Neural crest cell (in vitro differentiated cells): ENCODE results near the gene USP6NL. TPM values are rescaled to one million over a fixed set of nuclear protein-coding genes. Genes with fewer than 3 reads are reported as not detected.
"Not testable (repeated sequence)": the region's sequence is repeated elsewhere in the genome, so short reads cannot be mapped to it uniquely, and the experiment has no call there.

Source experiments
- DNase-seq: peaks from one replicate; pipeline ENCODE4 v3.0.0; 2021; ENCODE audit warnings: low read depth, mixed read lengths, low spot score
- H3K27ac Mint-ChIP-seq: one replicate; pipeline ENCODE4 v1.8.0; 2021; ENCODE audit warnings: mild to moderate bottlenecking, mixed read lengths; ENCODE audit not compliant: unreplicated experiment
- H3K27me3 Mint-ChIP-seq: 2 replicates; pipeline ENCODE4 v1.8.0; 2021; ENCODE audit warnings: low read depth, mild to moderate bottlenecking, mixed read lengths
- H3K36me3 Mint-ChIP-seq: 2 replicates; pipeline ENCODE4 v1.8.0; 2021; ENCODE audit warnings: low read depth, mild to moderate bottlenecking, mixed read lengths
- H3K4me1 Mint-ChIP-seq: 2 replicates; pipeline ENCODE4 v1.8.0; 2021; ENCODE audit warnings: mixed read lengths
- H3K4me3 Mint-ChIP-seq: one replicate; pipeline ENCODE4 v1.8.0; 2021; ENCODE audit warnings: mild to moderate bottlenecking, mixed read lengths
- H3K9me3 Mint-ChIP-seq: 2 replicates; pipeline ENCODE4 v1.8.0; 2021; ENCODE audit warnings: mixed read lengths
- total RNA-seq: library from RNA; stranded (reverse); gene quantifications from 2 replicates; pipeline ENCODE4 v1.2.1, GENCODE V29; 2021
- TF ChIP-seq, protein P1 (sequence below): fragments of 200-600 bp; sonication (generic); conservative IDR thresholded peaks from 2 replicates; pipeline ENCODE4 v1.5.0; 2021; ENCODE audit warnings: antibody characterized with exemption, mild to moderate bottlenecking

USP6NL gene
- total RNA-seq, 1 donor from 2014 or later: 35.3 TPM

DNA sequence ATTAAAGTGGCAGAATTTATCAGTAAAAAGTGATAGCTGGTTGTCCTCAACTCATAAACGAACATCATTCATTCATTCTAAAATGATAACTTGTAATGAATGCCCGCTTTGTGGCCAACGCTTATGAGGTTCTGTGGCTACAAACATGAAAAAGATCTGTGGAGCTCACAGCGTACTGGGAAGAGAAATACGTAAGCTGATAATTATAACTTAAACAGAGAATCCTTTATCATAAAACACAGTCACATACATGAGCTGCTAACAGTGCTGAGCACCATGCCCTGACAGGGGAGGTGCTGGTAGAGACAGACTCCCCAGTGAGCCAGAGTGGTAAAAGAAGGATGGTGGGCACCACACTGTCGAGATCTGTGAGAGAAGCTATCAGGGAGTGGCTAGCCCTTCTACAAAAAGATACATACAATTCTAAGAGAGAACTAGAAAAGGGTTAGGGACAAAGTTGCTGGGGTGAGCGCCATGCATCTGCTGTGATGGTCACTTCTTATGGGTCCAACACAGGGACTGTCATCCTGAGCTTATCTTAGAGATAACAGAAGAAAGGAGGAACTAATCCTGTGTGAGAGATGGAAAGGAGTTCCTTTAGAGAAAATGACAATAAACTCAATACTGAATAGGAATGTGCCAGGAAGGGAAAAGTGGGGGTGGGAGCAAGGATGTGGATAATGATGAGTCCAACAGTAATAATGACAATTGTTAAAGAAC lies 106.7 kb downstream of the USP6NL start:
- H3K27ac Mint-ChIP-seq: peak overlapping the region; percentile 94
- TF ChIP-seq, protein P1, sequence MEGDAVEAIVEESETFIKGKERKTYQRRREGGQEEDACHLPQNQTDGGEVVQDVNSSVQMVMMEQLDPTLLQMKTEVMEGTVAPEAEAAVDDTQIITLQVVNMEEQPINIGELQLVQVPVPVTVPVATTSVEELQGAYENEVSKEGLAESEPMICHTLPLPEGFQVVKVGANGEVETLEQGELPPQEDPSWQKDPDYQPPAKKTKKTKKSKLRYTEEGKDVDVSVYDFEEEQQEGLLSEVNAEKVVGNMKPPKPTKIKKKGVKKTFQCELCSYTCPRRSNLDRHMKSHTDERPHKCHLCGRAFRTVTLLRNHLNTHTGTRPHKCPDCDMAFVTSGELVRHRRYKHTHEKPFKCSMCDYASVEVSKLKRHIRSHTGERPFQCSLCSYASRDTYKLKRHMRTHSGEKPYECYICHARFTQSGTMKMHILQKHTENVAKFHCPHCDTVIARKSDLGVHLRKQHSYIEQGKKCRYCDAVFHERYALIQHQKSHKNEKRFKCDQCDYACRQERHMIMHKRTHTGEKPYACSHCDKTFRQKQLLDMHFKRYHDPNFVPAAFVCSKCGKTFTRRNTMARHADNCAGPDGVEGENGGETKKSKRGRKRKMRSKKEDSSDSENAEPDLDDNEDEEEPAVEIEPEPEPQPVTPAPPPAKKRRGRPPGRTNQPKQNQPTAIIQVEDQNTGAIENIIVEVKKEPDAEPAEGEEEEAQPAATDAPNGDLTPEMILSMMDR: no peak
- H3K4me1 Mint-ChIP-seq: peaks cover 27% of the 10 kb centered on the region
- no peaks in the 10 kb centered on the region for H3K27me3 Mint-ChIP-seq
- H3K36me3 Mint-ChIP-seq: peaks cover 12% of the 10 kb centered on the region
- no peak for DNase-seq
- H3K4me3 Mint-ChIP-seq: no peak overlapping the region
- H3K9me3 Mint-ChIP-seq: no peaks in the 10 kb centered on the region

DNA sequence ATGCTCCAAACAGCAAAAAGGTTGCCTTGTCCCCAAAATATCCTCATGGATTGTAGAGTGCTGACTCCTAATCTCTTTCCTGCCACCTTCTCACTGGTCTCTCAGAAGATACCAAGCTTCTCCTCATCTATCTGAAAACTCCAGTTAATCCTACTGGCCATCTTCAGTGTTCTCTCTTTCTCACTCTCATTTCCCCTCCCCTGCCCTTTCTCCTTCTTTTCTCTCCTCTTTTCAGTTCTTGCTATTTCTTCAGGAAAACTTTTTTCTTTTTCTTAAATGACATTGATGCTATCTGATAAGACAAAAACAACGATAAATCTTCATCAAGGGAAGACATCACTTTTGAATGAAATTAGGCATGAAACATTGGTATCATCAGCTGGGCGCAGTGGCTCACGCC lies 109.8 kb downstream of the USP6NL start:
- Mint-ChIP-seq H3K36me3 (peaks cover 13% of the 10 kb centered on the region), H3K27me3 (no peaks in the 10 kb centered on the region), H3K4me1 (peaks cover 24% of the 10 kb centered on the region), H3K27ac (no peak overlapping the region), H3K4me3 (no peak overlapping the region), H3K9me3 (no peaks in the 10 kb centered on the region)
- TF ChIP-seq, protein P1: no peak
- no peak for DNase-seq

- Mint-ChIP-seq H3K27ac (no peak overlapping the region), H3K36me3 (peaks cover 11% of the 10 kb centered on the region), H3K27me3 (no peaks in the 10 kb centered on the region), H3K4me3 (no peak overlapping the region), H3K4me1 (peaks cover 8% of the 10 kb centered on the region), H3K9me3 (no peaks in the 10 kb centered on the region)
- TF ChIP-seq, protein P1: no peak
- no peak for DNase-seq
Observed at GRCh38 chr10:11499425-11500071, 111.9 kb downstream of the USP6NL start.

DNA sequence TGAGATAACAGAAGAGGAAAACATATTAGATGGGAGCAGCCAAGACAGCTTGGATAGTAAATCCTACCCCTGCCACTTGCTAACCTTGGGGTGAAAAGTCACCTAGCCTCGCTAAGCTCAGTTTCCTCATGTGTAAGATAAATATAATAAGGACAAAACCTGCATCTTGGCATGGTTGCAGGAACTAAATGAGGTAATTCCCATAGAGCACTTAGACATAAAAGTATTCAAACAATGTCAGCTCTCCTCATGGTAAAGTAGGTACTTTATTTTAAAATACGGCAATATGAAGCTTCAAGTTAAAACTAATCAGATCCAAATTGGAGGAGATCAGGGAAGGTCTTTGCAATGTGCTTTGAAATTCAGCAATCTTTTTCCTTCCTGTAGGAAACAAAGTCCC lies 113.1 kb downstream of the USP6NL start:
- Mint-ChIP-seq H3K4me1 (peaks cover 10% of the 10 kb centered on the region), H3K9me3 (no peaks in the 10 kb centered on the region), H3K4me3 (no peak overlapping the region), H3K27ac (no peak overlapping the region), H3K27me3 (no peaks in the 10 kb centered on the region), H3K36me3 (peaks cover 20% of the 10 kb centered on the region)
- TF ChIP-seq, protein P1: no peak
- DNase-seq: no peak

- H3K27me3 Mint-ChIP-seq, H3K4me3 Mint-ChIP-seq, H3K27ac Mint-ChIP-seq, H3K9me3 Mint-ChIP-seq: not testable (repeated sequence)
- peak; percentile 56 for DNase-seq
- TF ChIP-seq, protein P1: peak; percentile 62
- Mint-ChIP-seq H3K36me3 (peaks cover 23% of the 10 kb centered on the region), H3K4me1 (peaks cover 10% of the 10 kb centered on the region)
Observed at GRCh38 chr10:11494923-11495322, 116.5 kb downstream of the USP6NL start.
